Fibroblast of lung (primary cell): ENCODE measurements around the gene GARNL3.

ENCODE experiments used
- CTCF ChIP-seq, 2 donors: IDR thresholded peaks in 1 of 2; conservative IDR thresholded peaks in 1 of 2; 1 replicate in 1 of 2; 2 replicates in 1 of 2; pipeline ENCODE4 v1.5.1; 2011 to 2012; ENCODE audit warnings: low read length in 2 of 2, control low read depth in 1 of 2, inconsistent platforms in 1 of 2, low read depth in 1 of 2, mild to moderate bottlenecking in 1 of 2
- EZH2 ChIP-seq: IDR thresholded peaks from 2 replicates; pipeline ENCODE4 v1.5.1; 2012; ENCODE audit warnings: low read length, control low read depth, mild to moderate bottlenecking; ENCODE audit errors: missing control alignments

- TF ChIP-seq CTCF (conservative IDR thresholded peaks at IDR 0.05 in 1 of 2, IDR thresholded peaks at IDR 0.05 in 1 of 2; ENCODE audit: low read depth in 1 of 2, low read length in 2 of 2): no peak
- TF ChIP-seq EZH2: no peak
Measured at GRCh38 chr9:127392166-127392565, 127.6 kb downstream of the GARNL3 start.
